WTC11 (cell line): Measurements from ENCODE around the gene ERC2. TPM values are rescaled to one million over a fixed set of nuclear protein-coding genes. Genes with fewer than 3 reads are reported as not detected.

ENCODE experiments used
- ATAC-seq: fragments of 200-7000 bp; cut with Tn5 transposase; 2 replicates; pipeline ENCODE4 v1.10.0; 2021; ENCODE audit warnings: mild to moderate bottlenecking, moderate library complexity
- CTCF ChIA-PET: fragments of 300-600 bp; sonication (Branson Sonifier 250); formaldehyde crosslinking; loops from one replicate; lab custom pipeline; 2021; ENCODE audit warnings: antibody characterized with exemption; lab: Charles Lee
- POLR2A ChIA-PET: fragments of 350-600 bp; sonication (Branson Sonifier 250); formaldehyde crosslinking; loops from one replicate; lab custom pipeline; 2021; ENCODE audit warnings: antibody characterized with exemption; lab: Charles Lee
- DNase-seq: peaks from one replicate; pipeline ENCODE4 v3.0.0; 2021; ENCODE audit warnings: low spot score
- H3K27ac Mint-ChIP-seq: 2 replicates; pipeline ENCODE4 v1.8.0; 2021; ENCODE audit warnings: mixed read lengths
- H3K27me3 Mint-ChIP-seq: 2 replicates; pipeline ENCODE4 v1.8.0; 2021; ENCODE audit warnings: low read depth, mild to moderate bottlenecking, moderate library complexity, mixed read lengths
- H3K36me3 Mint-ChIP-seq: 2 replicates; pipeline ENCODE4 v1.8.0; 2021; ENCODE audit warnings: mixed read lengths
- H3K4me1 Mint-ChIP-seq: 2 replicates; pipeline ENCODE4 v1.8.0; 2022; ENCODE audit warnings: mixed read lengths
- H3K4me3 Mint-ChIP-seq: 2 replicates; pipeline ENCODE4 v1.8.0; 2021; ENCODE audit warnings: mild to moderate bottlenecking, moderate library complexity, mixed read lengths
- H3K9me3 Mint-ChIP-seq: 2 replicates; pipeline ENCODE4 v1.8.0; 2021; ENCODE audit warnings: mixed read lengths
- AFF4 ChIP-seq: sonication (generic); formaldehyde crosslinking; IDR thresholded peaks from 2 replicates; pipeline ENCODE4 v1.8.1; 2023; ENCODE audit warnings: mild to moderate bottlenecking, missing genetic modification reagents, borderline replicate concordance
- E2F1 ChIP-seq: sonication (generic); formaldehyde crosslinking; IDR thresholded peaks from 2 replicates; pipeline ENCODE4 v1.8.0; 2022; ENCODE audit warnings: mild to moderate bottlenecking, missing genetic modification reagents
- ERG ChIP-seq: fragments of 250-450 bp; sonication (Bioruptor Pico); IDR thresholded peaks from 2 replicates; pipeline ENCODE4 v1.8.0; 2021; ENCODE audit warnings: mild to moderate bottlenecking
- GTF2I ChIP-seq: fragments of 250-450 bp; sonication (Bioruptor Pico); conservative IDR thresholded peaks from 2 replicates; pipeline ENCODE4 v1.4.0; 2021; ENCODE audit warnings: mild to moderate bottlenecking
- HMGA2 ChIP-seq: fragments of 250-450 bp; sonication (Bioruptor Pico); IDR thresholded peaks from 2 replicates; pipeline ENCODE4 v1.4.0; 2021; ENCODE audit warnings: mild to moderate bottlenecking, moderate library complexity
- MAX ChIP-seq: sonication (generic); formaldehyde crosslinking; IDR thresholded peaks from 2 replicates; pipeline ENCODE4 v1.8.0; 2022; ENCODE audit warnings: mild to moderate bottlenecking, missing genetic modification reagents
- MXD4 ChIP-seq: fragments of 250-450 bp; sonication (Bioruptor Pico); IDR thresholded peaks from 2 replicates; pipeline ENCODE4 v1.8.0; 2021; ENCODE audit warnings: mild to moderate bottlenecking, moderate library complexity, borderline replicate concordance
- NR1H2 ChIP-seq: sonication (generic); formaldehyde crosslinking; IDR thresholded peaks from 2 replicates; pipeline ENCODE4 v1.9.0; 2021; ENCODE audit warnings: mild to moderate bottlenecking, moderate library complexity, missing genetic modification reagents
- NR3C1 ChIP-seq: sonication (generic); formaldehyde crosslinking; conservative IDR thresholded peaks from 2 replicates; pipeline ENCODE4 v1.8.1; 2023; ENCODE audit warnings: low read depth, mild to moderate bottlenecking, missing genetic modification reagents
- OVOL2 ChIP-seq: fragments of 250-450 bp; sonication (Bioruptor Pico); IDR thresholded peaks from 2 replicates; pipeline ENCODE4 v1.9.0; 2021; ENCODE audit warnings: mild to moderate bottlenecking, borderline replicate concordance
- PRRX2 ChIP-seq: fragments of 250-450 bp; sonication (Bioruptor Pico); IDR thresholded peaks from 2 replicates; pipeline ENCODE4 v1.8.0; 2021; ENCODE audit warnings: mild to moderate bottlenecking
- RORB ChIP-seq: fragments of 250-450 bp; sonication (Bioruptor Pico); IDR thresholded peaks from 2 replicates; pipeline ENCODE4 v1.9.0; 2021; ENCODE audit warnings: mild to moderate bottlenecking
- TP53 ChIP-seq: sonication (generic); formaldehyde crosslinking; IDR thresholded peaks from 2 replicates; pipeline ENCODE4 v1.8.1; 2023; ENCODE audit warnings: mild to moderate bottlenecking, missing genetic modification reagents
- ZSCAN18 ChIP-seq: fragments of 250-450 bp; sonication (Bioruptor Pico); IDR thresholded peaks from 2 replicates; pipeline ENCODE4 v2.1.2; 2022; ENCODE audit warnings: mild to moderate bottlenecking, moderate library complexity
- total RNA-seq: library from RNA; stranded (reverse); gene quantifications from 3 replicates; pipeline ENCODE4 v1.2.3, GENCODE V29; 2021
- TF ChIP-seq, protein P1 (sequence below): sonication (generic); formaldehyde crosslinking; IDR thresholded peaks from 2 replicates; pipeline ENCODE4 v1.8.1; 2022; ENCODE audit warnings: low read depth, mild to moderate bottlenecking, moderate library complexity, missing genetic modification reagents, borderline replicate concordance
- TF ChIP-seq, protein P2 (sequence below): sonication (generic); formaldehyde crosslinking; IDR thresholded peaks from 2 replicates; pipeline ENCODE4 v1.8.0; 2022; ENCODE audit warnings: mild to moderate bottlenecking, missing genetic modification reagents

Gene ERC2
- total RNA-seq, 1 experiment from 2014 or later = 23.5 TPM

DNA sequence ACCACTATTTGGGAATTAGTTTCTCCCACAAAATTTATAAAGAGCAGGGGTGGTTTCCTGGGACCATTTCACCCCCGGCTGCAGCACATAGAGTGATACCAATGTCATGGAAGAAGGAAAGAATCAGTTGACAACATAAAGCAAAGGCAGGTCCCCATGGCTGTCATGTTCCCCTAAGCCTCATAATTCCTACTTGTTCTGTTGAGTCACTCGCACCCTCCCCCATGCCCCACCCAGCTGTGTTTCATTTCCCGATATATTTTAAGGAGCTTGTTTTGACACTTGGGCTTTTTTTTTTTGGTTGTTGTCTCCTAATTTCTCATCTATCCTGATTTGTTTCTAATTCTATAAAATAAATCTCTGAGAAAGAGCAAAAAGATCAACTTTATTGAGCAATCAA lies 24.9 kb downstream of the ERC2 start:
- POLR2A ChIA-PET = no interaction called here
- Mint-ChIP-seq H3K9me3 (peaks cover 25% of the 10 kb centered on the region), H3K4me1 (peaks cover 20% of the 10 kb centered on the region), H3K27me3 (no peaks in the 10 kb centered on the region; the same call in 1 of the 2 replicates)
- TF ChIP-seq MXD4 (no peak), NR3C1 (CRISPR knock-in tag) (no peak), MAX (no peak), PRRX2 (CRISPR knock-in tag) (no peak), RORB (CRISPR knock-in tag) (no peak), HMGA2 (CRISPR knock-in tag) (no peak), OVOL2 (CRISPR knock-in tag) (no peak), GTF2I (CRISPR knock-in tag) (no peak), ERG (CRISPR knock-in tag) (no peak), ZSCAN18 (CRISPR knock-in tag) (no peak), NR1H2 (no peak), E2F1 (CRISPR knock-in tag) (no peak), TP53 (no peak), AFF4 (CRISPR knock-in tag) (no peak)
- TF ChIP-seq, protein P1, sequence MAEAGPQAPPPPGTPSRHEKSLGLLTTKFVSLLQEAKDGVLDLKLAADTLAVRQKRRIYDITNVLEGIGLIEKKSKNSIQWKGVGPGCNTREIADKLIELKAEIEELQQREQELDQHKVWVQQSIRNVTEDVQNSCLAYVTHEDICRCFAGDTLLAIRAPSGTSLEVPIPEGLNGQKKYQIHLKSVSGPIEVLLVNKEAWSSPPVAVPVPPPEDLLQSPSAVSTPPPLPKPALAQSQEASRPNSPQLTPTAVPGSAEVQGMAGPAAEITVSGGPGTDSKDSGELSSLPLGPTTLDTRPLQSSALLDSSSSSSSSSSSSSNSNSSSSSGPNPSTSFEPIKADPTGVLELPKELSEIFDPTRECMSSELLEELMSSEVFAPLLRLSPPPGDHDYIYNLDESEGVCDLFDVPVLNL = no peak
- TF ChIP-seq, protein P2, sequence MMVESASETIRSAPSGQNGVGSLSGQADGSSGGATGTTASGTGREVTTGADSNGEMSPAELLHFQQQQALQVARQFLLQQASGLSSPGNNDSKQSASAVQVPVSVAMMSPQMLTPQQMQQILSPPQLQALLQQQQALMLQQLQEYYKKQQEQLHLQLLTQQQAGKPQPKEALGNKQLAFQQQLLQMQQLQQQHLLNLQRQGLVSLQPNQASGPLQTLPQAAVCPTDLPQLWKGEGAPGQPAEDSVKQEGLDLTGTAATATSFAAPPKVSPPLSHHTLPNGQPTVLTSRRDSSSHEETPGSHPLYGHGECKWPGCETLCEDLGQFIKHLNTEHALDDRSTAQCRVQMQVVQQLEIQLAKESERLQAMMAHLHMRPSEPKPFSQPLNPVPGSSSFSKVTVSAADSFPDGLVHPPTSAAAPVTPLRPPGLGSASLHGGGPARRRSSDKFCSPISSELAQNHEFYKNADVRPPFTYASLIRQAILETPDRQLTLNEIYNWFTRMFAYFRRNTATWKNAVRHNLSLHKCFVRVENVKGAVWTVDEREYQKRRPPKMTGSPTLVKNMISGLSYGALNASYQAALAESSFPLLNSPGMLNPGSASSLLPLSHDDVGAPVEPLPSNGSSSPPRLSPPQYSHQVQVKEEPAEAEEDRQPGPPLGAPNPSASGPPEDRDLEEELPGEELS (CRISPR knock-in tag) = no peak
- TF ChIP-seq, all 79 proteins: peak for 0
- Mint-ChIP-seq H3K4me3 (no peak overlapping the region), H3K36me3 (peaks cover 14% of the 10 kb centered on the region), H3K27ac (no peak overlapping the region)
- no peak for ATAC-seq
- CTCF ChIA-PET = interaction anchor here (6.0 kb wide), 1 partner anchor 96 kb away, joined by 38 read pairs; no protein-coding TSS in a partner anchor
- DNase-seq = no peak
